Measurements from ENCODE around the gene RGS3. TPM values are rescaled to one million over a fixed set of nuclear protein-coding genes. Genes with fewer than 3 reads are reported as not detected.

Gene RGS3
- total RNA-seq, 1 donor: 77.4 TPM

GRCh38 chr9:113538701-113539430, 75.3 kb downstream of the RGS3 start:
- Histone ChIP-seq H3K36me3 (ENCODE audit: insufficient read depth, low read length) (no peaks in the 10 kb centered on the region), H3K4me2 (ENCODE audit: insufficient read depth, low read length) (no peak overlapping the region), H3K27ac (ENCODE audit: low read depth, low read length) (no peak overlapping the region), H3K9me3 (ENCODE audit: low read depth, low read length) (no peaks in the 10 kb centered on the region), H4K20me1 (ENCODE audit: insufficient read depth, low read length) (no peaks in the 10 kb centered on the region), H3K79me2 (ENCODE audit: insufficient read depth, low read length) (no peaks in the 10 kb centered on the region), H3K4me1 (ENCODE audit: insufficient read depth, low read length) (peaks cover 13% of the 10 kb centered on the region), H3K4me3 (ENCODE audit: insufficient read depth, low read length) (no peak overlapping the region), H2AFZ (ENCODE audit: low read length) (no peak overlapping the region), H3K27me3 (ENCODE audit: insufficient read depth, low read length) (no peaks in the 10 kb centered on the region)
- no peak for TF ChIP-seq CTCF (IDR thresholded peaks at IDR 0.05; ENCODE audit: extremely low read depth, low read depth, low read length)
- DNase-seq (ENCODE audit: insufficient read length, low spot score, missing footprints): no peak

- Histone ChIP-seq H2AFZ (ENCODE audit: low read length) (no peak overlapping the region), H3K9me3 (ENCODE audit: low read depth, low read length) (no peaks in the 10 kb centered on the region), H3K4me3 (ENCODE audit: insufficient read depth, low read length) (no peak overlapping the region), H3K4me1 (ENCODE audit: insufficient read depth, low read length) (peaks cover 13% of the 10 kb centered on the region), H3K36me3 (ENCODE audit: insufficient read depth, low read length) (no peaks in the 10 kb centered on the region), H3K79me2 (ENCODE audit: insufficient read depth, low read length) (no peaks in the 10 kb centered on the region), H3K27ac (ENCODE audit: low read depth, low read length) (no peak overlapping the region), H4K20me1 (ENCODE audit: insufficient read depth, low read length) (no peaks in the 10 kb centered on the region), H3K4me2 (ENCODE audit: insufficient read depth, low read length) (no peak overlapping the region), H3K27me3 (ENCODE audit: insufficient read depth, low read length) (no peaks in the 10 kb centered on the region)
- no peak for DNase-seq (ENCODE audit: insufficient read length, low spot score, missing footprints)
- TF ChIP-seq CTCF (IDR thresholded peaks at IDR 0.05; ENCODE audit: extremely low read depth, low read depth, low read length): no peak
Measured at GRCh38 chr9:113540466-113540865, 76.9 kb downstream of the RGS3 start.

DNA sequence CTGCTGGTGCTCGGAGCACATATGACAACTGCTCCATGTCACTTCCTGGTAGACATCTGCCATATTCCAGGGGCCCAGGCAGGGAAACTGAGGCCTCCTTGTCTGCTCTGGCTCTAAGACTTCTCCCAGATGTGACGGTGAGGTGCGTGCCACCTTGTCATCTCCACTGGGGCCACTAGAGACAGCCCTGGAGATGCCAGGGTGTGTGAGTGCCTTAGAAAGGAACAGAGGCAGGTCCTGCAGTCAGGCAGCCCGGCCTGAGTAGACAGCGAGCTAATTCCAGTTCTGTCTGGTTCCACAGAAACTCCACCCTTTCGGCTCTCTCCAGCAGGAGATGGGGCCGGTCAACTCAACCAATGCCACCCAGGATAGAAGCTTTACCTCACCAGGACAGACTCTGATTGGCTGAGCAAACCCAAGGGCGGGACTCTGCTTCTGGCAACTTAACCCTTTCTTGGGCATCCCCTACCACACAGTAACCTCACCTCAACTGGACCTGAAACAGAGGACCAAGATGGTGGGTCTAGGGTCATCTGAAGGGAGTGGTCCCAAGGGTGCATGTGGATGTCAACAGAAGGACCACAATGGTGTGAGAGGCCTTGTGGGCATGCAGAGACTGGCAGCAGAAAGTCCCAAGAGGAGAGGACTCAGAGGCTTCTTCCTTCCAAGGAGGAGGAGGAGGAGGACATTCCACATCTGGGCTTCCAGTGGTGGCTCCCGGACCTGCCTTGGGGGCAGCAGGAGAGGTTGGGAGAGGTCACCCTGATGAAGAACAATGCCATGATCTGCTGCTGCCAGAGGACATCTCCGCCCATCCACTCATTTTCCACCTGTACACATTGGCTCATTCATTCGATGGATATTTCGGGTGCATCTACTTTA, 77.7 kb downstream of the RGS3 start:
- H3K4me3 ChIP-seq (ENCODE audit: insufficient read depth, low read length): no peak overlapping the region
- H3K4me2 ChIP-seq (ENCODE audit: insufficient read depth, low read length): no peak overlapping the region
- TF ChIP-seq CTCF (IDR thresholded peaks at IDR 0.05; ENCODE audit: extremely low read depth, low read depth, low read length): no peak
- DNase-seq (ENCODE audit: insufficient read length, low spot score, missing footprints): peak; percentile 86
- H2AFZ ChIP-seq (ENCODE audit: low read length): peak overlapping the region; percentile 44
- H3K79me2 ChIP-seq (ENCODE audit: insufficient read depth, low read length): no peaks in the 10 kb centered on the region
- no peaks in the 10 kb centered on the region for H3K36me3 ChIP-seq (ENCODE audit: insufficient read depth, low read length)
- H3K27ac ChIP-seq (ENCODE audit: low read depth, low read length): no peak overlapping the region
- H4K20me1 ChIP-seq (ENCODE audit: insufficient read depth, low read length): no peaks in the 10 kb centered on the region
- H3K9me3 ChIP-seq (ENCODE audit: low read depth, low read length): no peaks in the 10 kb centered on the region
- peaks cover 11% of the 10 kb centered on the region for H3K4me1 ChIP-seq (ENCODE audit: insufficient read depth, low read length)
- peaks cover under 1% of the 10 kb centered on the region for H3K27me3 ChIP-seq (ENCODE audit: insufficient read depth, low read length)

DNA sequence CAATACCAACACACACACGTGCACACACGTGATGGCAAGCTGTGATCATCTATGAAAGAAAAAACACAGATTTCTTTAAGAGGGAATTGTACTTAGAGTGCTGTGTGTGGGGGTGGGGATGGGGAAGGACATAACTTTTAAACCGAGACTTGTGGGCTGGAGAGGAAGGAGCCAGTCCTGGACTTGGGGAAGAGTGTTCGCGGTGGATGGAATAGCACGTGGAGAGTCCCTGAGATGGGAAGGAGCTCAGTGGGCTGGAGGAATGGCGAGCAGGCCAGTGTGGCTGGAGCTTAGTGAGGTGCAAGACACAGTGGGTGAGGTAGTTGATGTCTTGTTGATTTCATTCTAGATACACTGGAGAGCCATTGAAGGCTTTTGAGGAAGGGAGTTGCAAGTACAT, 78.5 kb downstream of the RGS3 start:
- no peak for TF ChIP-seq CTCF (IDR thresholded peaks at IDR 0.05; ENCODE audit: extremely low read depth, low read depth, low read length)

More for the DNA sequence above, 78.5 kb downstream of the RGS3 start:
- DNase-seq (ENCODE audit: insufficient read length, low spot score, missing footprints): no peak
- H2AFZ ChIP-seq (ENCODE audit: low read length): no peak overlapping the region
- H3K79me2 ChIP-seq (ENCODE audit: insufficient read depth, low read length): no peaks in the 10 kb centered on the region
- H3K27me3 ChIP-seq (ENCODE audit: insufficient read depth, low read length): peaks cover 4% of the 10 kb centered on the region
- H4K20me1 ChIP-seq (ENCODE audit: insufficient read depth, low read length): no peaks in the 10 kb centered on the region
- H3K36me3 ChIP-seq (ENCODE audit: insufficient read depth, low read length): no peaks in the 10 kb centered on the region
- peaks cover 6% of the 10 kb centered on the region for H3K4me1 ChIP-seq (ENCODE audit: insufficient read depth, low read length)
- H3K27ac ChIP-seq (ENCODE audit: low read depth, low read length): no peak overlapping the region
- H3K9me3 ChIP-seq (ENCODE audit: low read depth, low read length): no peaks in the 10 kb centered on the region
- no peak overlapping the region for H3K4me3 ChIP-seq (ENCODE audit: insufficient read depth, low read length)
- H3K4me2 ChIP-seq (ENCODE audit: insufficient read depth, low read length): no peak overlapping the region

All from osteoblast (primary cell).